ENCODE data around the gene GPR162. TPM values are rescaled to one million over a fixed set of nuclear protein-coding genes. Genes with fewer than 3 reads are reported as not detected.

The GPR162 gene
- total and polyA plus RNA-seq, 8 donors = 9.0 to 15.7 (median 12.2) TPM

GRCh38 chr12:6866163-6866919 lies 44.7 kb downstream of the GPR162 start:
- ATAC-seq = no peak
- peaks cover 0 to 69% of the 10 kb centered on the region in 2 donors for H3K36me3 ChIP-seq
- H3K9me3 ChIP-seq = no peaks in the 10 kb centered on the region
- H3K27me3 ChIP-seq = no peaks in the 10 kb centered on the region
- TF ChIP-seq CTCF (IDR thresholded peaks at IDR 0.05) = no peak
- H3K27ac ChIP-seq = peak overlapping the region; percentile 95 to 96
- H3K4me1 ChIP-seq = peaks cover 22 to 40% of the 10 kb centered on the region in 2 donors
- DNase-seq = no peak
- intact Hi-C loops (cut with DNase I) = no loop called here
- H3K4me3 ChIP-seq = peak overlapping the region in 1 of 2 donors; percentile 100

- TF ChIP-seq CTCF (IDR thresholded peaks at IDR 0.05) = no peak
- Histone ChIP-seq H3K27ac (peak overlapping the region; percentile 95 to 96), H3K4me1 (peaks cover 28 to 46% of the 10 kb centered on the region in 2 donors), H3K9me3 (no peaks in the 10 kb centered on the region), H3K4me3 (peak overlapping the region; percentile 100), H3K36me3 (peaks cover 0 to 67% of the 10 kb centered on the region in 2 donors), H3K27me3 (no peaks in the 10 kb centered on the region)
- no peak for DNase-seq
- ATAC-seq = peak; percentile 4
- intact Hi-C loops (cut with DNase I) = no loop called here
Observed at GRCh38 chr12:6866920-6867412, 45.3 kb downstream of the GPR162 start.

GRCh38 chr12:6867413-6868210 lies 46.0 kb downstream of the GPR162 start, which contains the start of gene TPI1:
TPI1 (plus strand) TSS chr12:6867531; CDS start chr12:6867567, 36 bp downstream.
- DNase-seq = peak; percentile 82 to 97 (median 91)
- Histone ChIP-seq H3K27ac (peak within 1 kb of the TSS; percentile 95 to 96), H3K36me3 (peaks cover 0 to 61% of the 10 kb centered on the region in 2 donors), H3K27me3 (no peaks in the 10 kb centered on the region), H3K4me3 (peak within 1 kb of the TSS; percentile 100), H3K4me1 (peaks cover 31 to 50% of the 10 kb centered on the region in 2 donors), H3K9me3 (no peaks in the 10 kb centered on the region)
- intact Hi-C loops (cut with DNase I) = no loop called here
- TF ChIP-seq CTCF (IDR thresholded peaks at IDR 0.05) = no peak
- ATAC-seq = peak; percentile 83

- peaks cover 0 to 52% of the 10 kb centered on the region in 2 donors for H3K36me3 ChIP-seq
- intact Hi-C loops (cut with DNase I) = no loop called here
- no peak for ATAC-seq
Observed at GRCh38 chr12:6868211-6869048, 46.8 kb downstream of the GPR162 start.

More at GRCh38 chr12:6868211-6869048, 46.8 kb downstream of the GPR162 start:
- Histone ChIP-seq H3K4me3 (peak overlapping the region; percentile 100), H3K9me3 (no peaks in the 10 kb centered on the region), H3K27me3 (no peaks in the 10 kb centered on the region), H3K27ac (peak overlapping the region; percentile 95 to 96), H3K4me1 (peaks cover 31 to 50% of the 10 kb centered on the region in 2 donors)
- no peak for TF ChIP-seq CTCF (IDR thresholded peaks at IDR 0.05)
- no peak for DNase-seq

Data from left lung (tissue), 10 donors.